WTC11 (cell line): Measurements from ENCODE around the gene DNAAF9. TPM values are rescaled to one million over a fixed set of nuclear protein-coding genes. Genes with fewer than 3 reads are reported as not detected.

ENCODE experiments used
- ATAC-seq: fragments of 200-7000 bp; cut with Tn5 transposase; 2 replicates; pipeline ENCODE4 v1.10.0; 2021; ENCODE audit warnings: mild to moderate bottlenecking, moderate library complexity
- CTCF ChIA-PET: fragments of 300-600 bp; sonication (Branson Sonifier 250); formaldehyde crosslinking; loops from one replicate; lab custom pipeline; 2021; ENCODE audit warnings: antibody characterized with exemption; lab: Charles Lee
- POLR2A ChIA-PET: fragments of 350-600 bp; sonication (Branson Sonifier 250); formaldehyde crosslinking; loops from one replicate; lab custom pipeline; 2021; ENCODE audit warnings: antibody characterized with exemption; lab: Charles Lee
- DNase-seq: peaks from one replicate; pipeline ENCODE4 v3.0.0; 2021; ENCODE audit warnings: low spot score
- H3K27ac Mint-ChIP-seq: 2 replicates; pipeline ENCODE4 v1.8.0; 2021; ENCODE audit warnings: mixed read lengths
- H3K27me3 Mint-ChIP-seq: 2 replicates; pipeline ENCODE4 v1.8.0; 2021; ENCODE audit warnings: low read depth, mild to moderate bottlenecking, moderate library complexity, mixed read lengths
- H3K36me3 Mint-ChIP-seq: 2 replicates; pipeline ENCODE4 v1.8.0; 2021; ENCODE audit warnings: mixed read lengths
- H3K4me1 Mint-ChIP-seq: 2 replicates; pipeline ENCODE4 v1.8.0; 2022; ENCODE audit warnings: mixed read lengths
- H3K4me3 Mint-ChIP-seq: 2 replicates; pipeline ENCODE4 v1.8.0; 2021; ENCODE audit warnings: mild to moderate bottlenecking, moderate library complexity, mixed read lengths
- H3K9me3 Mint-ChIP-seq: 2 replicates; pipeline ENCODE4 v1.8.0; 2021; ENCODE audit warnings: mixed read lengths
- ATF1 ChIP-seq: sonication (generic); formaldehyde crosslinking; IDR thresholded peaks from 2 replicates; pipeline ENCODE4 v1.8.1; 2023; ENCODE audit warnings: mild to moderate bottlenecking, moderate library complexity, missing genetic modification reagents
- CDX4 ChIP-seq: fragments of 250-450 bp; sonication (Bioruptor Pico); IDR thresholded peaks from 2 replicates; pipeline ENCODE4 v1.9.0; 2021; ENCODE audit warnings: moderate library complexity, mild to moderate bottlenecking, inconsistent platforms, borderline replicate concordance
- CREM ChIP-seq: sonication (generic); formaldehyde crosslinking; IDR thresholded peaks from 2 replicates; pipeline ENCODE4 v1.8.1; 2022; ENCODE audit warnings: mild to moderate bottlenecking, missing genetic modification reagents, moderate library complexity
- ERG ChIP-seq: fragments of 250-450 bp; sonication (Bioruptor Pico); IDR thresholded peaks from 2 replicates; pipeline ENCODE4 v1.8.0; 2021; ENCODE audit warnings: mild to moderate bottlenecking
- GTF2I ChIP-seq: fragments of 250-450 bp; sonication (Bioruptor Pico); conservative IDR thresholded peaks from 2 replicates; pipeline ENCODE4 v1.4.0; 2021; ENCODE audit warnings: mild to moderate bottlenecking
- IRF1 ChIP-seq: sonication (generic); formaldehyde crosslinking; IDR thresholded peaks from 2 replicates; pipeline ENCODE4 v1.8.0; 2023; ENCODE audit warnings: missing genetic modification reagents
- IRF2 ChIP-seq: sonication (generic); formaldehyde crosslinking; IDR thresholded peaks from 2 replicates; pipeline ENCODE4 v1.8.0; 2022; ENCODE audit warnings: low read depth, missing genetic modification reagents, borderline replicate concordance
- NR1H2 ChIP-seq: sonication (generic); formaldehyde crosslinking; IDR thresholded peaks from 2 replicates; pipeline ENCODE4 v1.9.0; 2021; ENCODE audit warnings: mild to moderate bottlenecking, moderate library complexity, missing genetic modification reagents
- NR3C1 ChIP-seq: sonication (generic); formaldehyde crosslinking; conservative IDR thresholded peaks from 2 replicates; pipeline ENCODE4 v1.8.1; 2023; ENCODE audit warnings: low read depth, mild to moderate bottlenecking, missing genetic modification reagents
- SP1 ChIP-seq: sonication (generic); formaldehyde crosslinking; conservative IDR thresholded peaks from 2 replicates; pipeline ENCODE4 v1.8.1; 2022; ENCODE audit warnings: missing genetic modification reagents
- STAT6 ChIP-seq: sonication (generic); formaldehyde crosslinking; conservative IDR thresholded peaks from 2 replicates; pipeline ENCODE4 v1.8.1; 2023; ENCODE audit warnings: mild to moderate bottlenecking, low read depth, missing genetic modification reagents, moderate library complexity
- TCF7 ChIP-seq: sonication (generic); formaldehyde crosslinking; IDR thresholded peaks from 2 replicates; pipeline ENCODE4 v1.8.0; 2022; ENCODE audit warnings: mild to moderate bottlenecking, low read depth, missing genetic modification reagents, moderate library complexity
- TP53 ChIP-seq: sonication (generic); formaldehyde crosslinking; IDR thresholded peaks from 2 replicates; pipeline ENCODE4 v1.8.1; 2023; ENCODE audit warnings: mild to moderate bottlenecking, missing genetic modification reagents
- ZNF121 ChIP-seq: sonication (generic); formaldehyde crosslinking; IDR thresholded peaks from 2 replicates; pipeline ENCODE4 v1.8.0; 2023; ENCODE audit warnings: missing genetic modification reagents
- total RNA-seq: library from RNA; stranded (reverse); gene quantifications from 3 replicates; pipeline ENCODE4 v1.2.3, GENCODE V29; 2021
- TF ChIP-seq, protein P1 (sequence below): sonication (generic); formaldehyde crosslinking; IDR thresholded peaks from 2 replicates; pipeline ENCODE4 v1.8.1; 2022; ENCODE audit warnings: mild to moderate bottlenecking, missing genetic modification reagents, moderate library complexity, borderline replicate concordance
- TF ChIP-seq, protein P2 (sequence below): sonication (generic); formaldehyde crosslinking; IDR thresholded peaks from 2 replicates; pipeline ENCODE4 v1.8.1; 2022; ENCODE audit warnings: missing genetic modification reagents, borderline replicate concordance
- TF ChIP-seq, protein P3 (sequence below): sonication (generic); formaldehyde crosslinking; IDR thresholded peaks from 2 replicates; pipeline ENCODE4 v1.8.0; 2022; ENCODE audit warnings: mild to moderate bottlenecking, missing genetic modification reagents
- TF ChIP-seq, protein P4 (sequence below): fragments of 250-450 bp; sonication (Bioruptor Pico); IDR thresholded peaks from 2 replicates; pipeline ENCODE4 v1.9.0; 2021; ENCODE audit warnings: mild to moderate bottlenecking, borderline replicate concordance
- TF ChIP-seq, protein P5 (sequence below): sonication (generic); formaldehyde crosslinking; IDR thresholded peaks from 2 replicates; pipeline ENCODE4 v1.8.0; 2022; ENCODE audit warnings: mild to moderate bottlenecking, missing genetic modification reagents

DNAAF9 gene
- total RNA-seq, 1 experiment from 2014 or later, result 6.3 TPM

GRCh38 chr20:3392756-3393155 lies 14.7 kb downstream of the DNAAF9 start:
- H3K9me3 Mint-ChIP-seq, result peaks cover 19% of the 10 kb centered on the region
- no peak overlapping the region for H3K27ac Mint-ChIP-seq
- H3K36me3 Mint-ChIP-seq, result peaks cover 11% of the 10 kb centered on the region
- TF ChIP-seq SP1 (CRISPR knock-in tag) (no peak), GTF2I (no peak), NR1H2 (CRISPR knock-in tag) (no peak), TP53 (CRISPR knock-in tag) (no peak), STAT6 (CRISPR knock-in tag) (no peak), IRF1 (CRISPR knock-in tag) (no peak), CREM (no peak), ZNF121 (CRISPR knock-in tag) (no peak), CDX4 (no peak), ATF1 (no peak), ERG (no peak), IRF2 (CRISPR knock-in tag) (no peak), NR3C1 (CRISPR knock-in tag) (no peak), TCF7 (CRISPR knock-in tag) (no peak)
- TF ChIP-seq, protein P1, sequence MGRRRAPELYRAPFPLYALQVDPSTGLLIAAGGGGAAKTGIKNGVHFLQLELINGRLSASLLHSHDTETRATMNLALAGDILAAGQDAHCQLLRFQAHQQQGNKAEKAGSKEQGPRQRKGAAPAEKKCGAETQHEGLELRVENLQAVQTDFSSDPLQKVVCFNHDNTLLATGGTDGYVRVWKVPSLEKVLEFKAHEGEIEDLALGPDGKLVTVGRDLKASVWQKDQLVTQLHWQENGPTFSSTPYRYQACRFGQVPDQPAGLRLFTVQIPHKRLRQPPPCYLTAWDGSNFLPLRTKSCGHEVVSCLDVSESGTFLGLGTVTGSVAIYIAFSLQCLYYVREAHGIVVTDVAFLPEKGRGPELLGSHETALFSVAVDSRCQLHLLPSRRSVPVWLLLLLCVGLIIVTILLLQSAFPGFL (CRISPR knock-in tag), result no peak
- TF ChIP-seq, protein P2, sequence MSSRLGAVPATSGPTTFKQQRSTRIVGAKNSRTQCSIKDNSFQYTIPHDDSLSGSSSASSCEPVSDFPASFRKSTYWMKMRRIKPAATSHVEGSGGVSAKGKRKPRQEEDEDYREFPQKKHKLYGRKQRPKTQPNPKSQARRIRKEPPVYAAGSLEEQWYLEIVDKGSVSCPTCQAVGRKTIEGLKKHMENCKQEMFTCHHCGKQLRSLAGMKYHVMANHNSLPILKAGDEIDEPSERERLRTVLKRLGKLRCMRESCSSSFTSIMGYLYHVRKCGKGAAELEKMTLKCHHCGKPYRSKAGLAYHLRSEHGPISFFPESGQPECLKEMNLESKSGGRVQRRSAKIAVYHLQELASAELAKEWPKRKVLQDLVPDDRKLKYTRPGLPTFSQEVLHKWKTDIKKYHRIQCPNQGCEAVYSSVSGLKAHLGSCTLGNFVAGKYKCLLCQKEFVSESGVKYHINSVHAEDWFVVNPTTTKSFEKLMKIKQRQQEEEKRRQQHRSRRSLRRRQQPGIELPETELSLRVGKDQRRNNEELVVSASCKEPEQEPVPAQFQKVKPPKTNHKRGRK (CRISPR knock-in tag), result no peak
- TF ChIP-seq, protein P3, sequence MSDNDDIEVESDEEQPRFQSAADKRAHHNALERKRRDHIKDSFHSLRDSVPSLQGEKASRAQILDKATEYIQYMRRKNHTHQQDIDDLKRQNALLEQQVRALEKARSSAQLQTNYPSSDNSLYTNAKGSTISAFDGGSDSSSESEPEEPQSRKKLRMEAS (CRISPR knock-in tag), result no peak
- TF ChIP-seq, protein P4, sequence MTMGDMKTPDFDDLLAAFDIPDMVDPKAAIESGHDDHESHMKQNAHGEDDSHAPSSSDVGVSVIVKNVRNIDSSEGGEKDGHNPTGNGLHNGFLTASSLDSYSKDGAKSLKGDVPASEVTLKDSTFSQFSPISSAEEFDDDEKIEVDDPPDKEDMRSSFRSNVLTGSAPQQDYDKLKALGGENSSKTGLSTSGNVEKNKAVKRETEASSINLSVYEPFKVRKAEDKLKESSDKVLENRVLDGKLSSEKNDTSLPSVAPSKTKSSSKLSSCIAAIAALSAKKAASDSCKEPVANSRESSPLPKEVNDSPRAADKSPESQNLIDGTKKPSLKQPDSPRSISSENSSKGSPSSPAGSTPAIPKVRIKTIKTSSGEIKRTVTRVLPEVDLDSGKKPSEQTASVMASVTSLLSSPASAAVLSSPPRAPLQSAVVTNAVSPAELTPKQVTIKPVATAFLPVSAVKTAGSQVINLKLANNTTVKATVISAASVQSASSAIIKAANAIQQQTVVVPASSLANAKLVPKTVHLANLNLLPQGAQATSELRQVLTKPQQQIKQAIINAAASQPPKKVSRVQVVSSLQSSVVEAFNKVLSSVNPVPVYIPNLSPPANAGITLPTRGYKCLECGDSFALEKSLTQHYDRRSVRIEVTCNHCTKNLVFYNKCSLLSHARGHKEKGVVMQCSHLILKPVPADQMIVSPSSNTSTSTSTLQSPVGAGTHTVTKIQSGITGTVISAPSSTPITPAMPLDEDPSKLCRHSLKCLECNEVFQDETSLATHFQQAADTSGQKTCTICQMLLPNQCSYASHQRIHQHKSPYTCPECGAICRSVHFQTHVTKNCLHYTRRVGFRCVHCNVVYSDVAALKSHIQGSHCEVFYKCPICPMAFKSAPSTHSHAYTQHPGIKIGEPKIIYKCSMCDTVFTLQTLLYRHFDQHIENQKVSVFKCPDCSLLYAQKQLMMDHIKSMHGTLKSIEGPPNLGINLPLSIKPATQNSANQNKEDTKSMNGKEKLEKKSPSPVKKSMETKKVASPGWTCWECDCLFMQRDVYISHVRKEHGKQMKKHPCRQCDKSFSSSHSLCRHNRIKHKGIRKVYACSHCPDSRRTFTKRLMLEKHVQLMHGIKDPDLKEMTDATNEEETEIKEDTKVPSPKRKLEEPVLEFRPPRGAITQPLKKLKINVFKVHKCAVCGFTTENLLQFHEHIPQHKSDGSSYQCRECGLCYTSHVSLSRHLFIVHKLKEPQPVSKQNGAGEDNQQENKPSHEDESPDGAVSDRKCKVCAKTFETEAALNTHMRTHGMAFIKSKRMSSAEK (CRISPR knock-in tag), result no peak
- TF ChIP-seq, protein P5, sequence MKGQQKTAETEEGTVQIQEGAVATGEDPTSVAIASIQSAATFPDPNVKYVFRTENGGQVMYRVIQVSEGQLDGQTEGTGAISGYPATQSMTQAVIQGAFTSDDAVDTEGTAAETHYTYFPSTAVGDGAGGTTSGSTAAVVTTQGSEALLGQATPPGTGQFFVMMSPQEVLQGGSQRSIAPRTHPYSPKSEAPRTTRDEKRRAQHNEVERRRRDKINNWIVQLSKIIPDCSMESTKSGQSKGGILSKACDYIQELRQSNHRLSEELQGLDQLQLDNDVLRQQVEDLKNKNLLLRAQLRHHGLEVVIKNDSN (CRISPR knock-in tag), result no peak
- POLR2A ChIA-PET, result no interaction called here
- no peak overlapping the region for H3K4me3 Mint-ChIP-seq
- no peaks in the 10 kb centered on the region for H3K27me3 Mint-ChIP-seq
- CTCF ChIA-PET, result no interaction called here
- no peak for DNase-seq
- no peak for ATAC-seq
- peaks cover 6% of the 10 kb centered on the region for H3K4me1 Mint-ChIP-seq
